MM.1S (cell line): ENCODE measurements around the gene PMFBP1.

Experiments
- EZH2 ChIP-seq: fragments of 300-600 bp; sonication (generic); optimal IDR thresholded peaks from 2 replicates; pipeline ENCODE3; 2017; ENCODE audit warnings: low read depth, mild to moderate bottlenecking, antibody characterized with exemption, low read length, mixed read lengths
- TF ChIP-seq, protein P1 (sequence below): fragments of 300-600 bp; sonication (generic); IDR thresholded peaks from 2 replicates; pipeline ENCODE4 v1.5.1; 2016; ENCODE audit warnings: antibody characterized with exemption, low read length, mixed read lengths

DNA sequence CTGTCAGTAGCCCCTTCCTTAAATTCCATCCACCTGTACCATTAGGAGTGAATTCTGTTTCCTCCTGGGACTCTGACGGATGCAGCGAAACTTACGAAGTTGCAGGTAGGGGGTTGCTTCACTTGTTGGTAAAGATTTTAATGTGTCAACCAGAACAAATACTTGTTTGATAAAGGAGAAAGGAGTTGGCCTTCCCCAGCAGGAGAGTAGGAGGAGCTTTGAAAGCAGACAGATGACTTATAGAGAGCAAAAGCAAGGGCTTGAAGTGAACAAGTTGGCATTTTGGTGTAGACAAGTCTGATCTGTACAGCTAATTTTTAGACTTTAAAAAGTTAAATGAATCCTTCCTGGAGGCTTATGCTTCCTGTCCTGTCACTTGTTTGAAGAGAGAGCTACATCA lies 38.1 kb upstream of the PMFBP1 start:
- TF ChIP-seq, protein P1, sequence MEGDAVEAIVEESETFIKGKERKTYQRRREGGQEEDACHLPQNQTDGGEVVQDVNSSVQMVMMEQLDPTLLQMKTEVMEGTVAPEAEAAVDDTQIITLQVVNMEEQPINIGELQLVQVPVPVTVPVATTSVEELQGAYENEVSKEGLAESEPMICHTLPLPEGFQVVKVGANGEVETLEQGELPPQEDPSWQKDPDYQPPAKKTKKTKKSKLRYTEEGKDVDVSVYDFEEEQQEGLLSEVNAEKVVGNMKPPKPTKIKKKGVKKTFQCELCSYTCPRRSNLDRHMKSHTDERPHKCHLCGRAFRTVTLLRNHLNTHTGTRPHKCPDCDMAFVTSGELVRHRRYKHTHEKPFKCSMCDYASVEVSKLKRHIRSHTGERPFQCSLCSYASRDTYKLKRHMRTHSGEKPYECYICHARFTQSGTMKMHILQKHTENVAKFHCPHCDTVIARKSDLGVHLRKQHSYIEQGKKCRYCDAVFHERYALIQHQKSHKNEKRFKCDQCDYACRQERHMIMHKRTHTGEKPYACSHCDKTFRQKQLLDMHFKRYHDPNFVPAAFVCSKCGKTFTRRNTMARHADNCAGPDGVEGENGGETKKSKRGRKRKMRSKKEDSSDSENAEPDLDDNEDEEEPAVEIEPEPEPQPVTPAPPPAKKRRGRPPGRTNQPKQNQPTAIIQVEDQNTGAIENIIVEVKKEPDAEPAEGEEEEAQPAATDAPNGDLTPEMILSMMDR, result no peak
- no peak for TF ChIP-seq EZH2
